A549 (cell line): ENCODE data around the gene ANXA8. TPM values are rescaled to one million over a fixed set of nuclear protein-coding genes. Genes with fewer than 3 reads are reported as not detected.
"Not testable (repeated sequence)": the region's sequence is repeated elsewhere in the genome, so short reads cannot be mapped to it uniquely, and the experiment has no call there.

Source experiments
- ATAC-seq, 2 experiments: fragments of 200-7000 bp in 1 of 2; fragments of >200 bp in 1 of 2; cut with Nextera tagmentation in 1 of 2; cut with Tn5 transposase in 1 of 2; 3 replicates each; pipeline versions ENCODE4 v1.8.0 to v1.9.1; 2018 to 2020; ENCODE audit warnings: mild to moderate bottlenecking in 1 of 2, moderate library complexity in 1 of 2
- CTCF ChIA-PET: fragments of 300-600 bp; sonication (Branson Sonifier 250); formaldehyde crosslinking; extraction: SDS; loops from one replicate; lab custom pipeline; 2021; ENCODE audit warnings: antibody characterized with exemption, inconsistent platforms; lab: Yijun Ruan, JAX
- POLR2A ChIA-PET: fragments of 350-600 bp; formaldehyde crosslinking; extraction: SDS; loops from one replicate; lab custom pipeline; 2021; ENCODE audit warnings: antibody characterized with exemption, inconsistent platforms; lab: Yijun Ruan, JAX
- DNase-seq, 2 experiments: peaks; one replicate each; pipeline versions ENCODE4 v3.0.0 to v3.0.0-alpha.2; 2011 to 2016; ENCODE audit warnings: low read depth in 1 of 2, low spot score in 1 of 2
- FAIRE-seq: peaks from 2 replicates; lab custom pipeline; 2011; peaks lifted over from hg19 to GRCh38; lab: Jason Lieb, UNC
- H3K27ac ChIP-seq, 2 experiments: fragments of >200 bp; sonication (Bioruptor Twin); formaldehyde crosslinking; 3 replicates each; pipeline ENCODE4 v1.5.1; 2016 to 2017
- H3K4me1 ChIP-seq: fragments of >200 bp; sonication (Bioruptor Twin); formaldehyde crosslinking; 3 replicates; pipeline ENCODE4 v1.6.1; 2016
- H3K4me2 ChIP-seq: fragments of >200 bp; sonication (Bioruptor Twin); formaldehyde crosslinking; 3 replicates; pipeline ENCODE4 v1.6.1; 2016
- H3K4me3 ChIP-seq: fragments of >200 bp; sonication (Bioruptor Twin); formaldehyde crosslinking; 3 replicates; pipeline ENCODE4 v1.5.1; 2016
- H3K9me3 ChIP-seq: fragments of >200 bp; sonication (Bioruptor Twin); formaldehyde crosslinking; 3 replicates; pipeline ENCODE4 v1.6.1; 2016
- CHD4 ChIP-seq: fragments of 200-600 bp; sonication (generic); IDR thresholded peaks from 2 replicates; pipeline ENCODE4 v1.6.1; 2016; ENCODE audit warnings: antibody characterized with exemption, mild to moderate bottlenecking, borderline replicate concordance
- CTCF ChIP-seq: fragments of >200 bp; sonication (Bioruptor Twin); formaldehyde crosslinking; IDR thresholded peaks from 3 replicates; pipeline ENCODE4 v1.5.1; 2016
- FOXS1 ChIP-seq: fragments of 250-450 bp; sonication (Bioruptor Pico); IDR thresholded peaks from 2 replicates; pipeline ENCODE4 v1.5.0; 2020; ENCODE audit warnings: mild to moderate bottlenecking, moderate library complexity
- GATA3 ChIP-seq: IDR thresholded peaks from 2 replicates; pipeline ENCODE4 v1.6.1; 2012; ENCODE audit warnings: borderline replicate concordance
- HES2 ChIP-seq: fragments of >200 bp; sonication (Bioruptor Twin); formaldehyde crosslinking; IDR thresholded peaks from 2 replicates; pipeline ENCODE4 v1.6.1; 2016
- HMGXB4 ChIP-seq: fragments of 250-450 bp; sonication (Bioruptor Pico); IDR thresholded peaks from 2 replicates; pipeline ENCODE4 v1.5.0; 2021; ENCODE audit warnings: mild to moderate bottlenecking, moderate library complexity, borderline replicate concordance
- JUN ChIP-seq, 2 experiments: fragments of >200 bp; sonication (Bioruptor Twin); formaldehyde crosslinking; IDR thresholded peaks; 2 replicates in 1 of 2; 3 replicates in 1 of 2; pipeline ENCODE4 v1.6.1; 2016 to 2017
- MAX ChIP-seq: IDR thresholded peaks from 2 replicates; pipeline ENCODE4 v1.6.1; 2012
- NPAS2 ChIP-seq: fragments of 250-450 bp; sonication (Bioruptor Pico); IDR thresholded peaks from 2 replicates; pipeline ENCODE4 v1.8.0; 2022; ENCODE audit warnings: mild to moderate bottlenecking, moderate library complexity, borderline replicate concordance
- POLR2AphosphoS2 ChIP-seq: conservative IDR thresholded peaks from 2 replicates; pipeline ENCODE4 v1.6.1; 2012; ENCODE audit warnings: low read length, improper control_type of control experiment, inconsistent platforms
- RAD21 ChIP-seq, 2 experiments: fragments of >200 bp in 1 of 2; sonication (Bioruptor Twin) in 1 of 2; formaldehyde crosslinking in 1 of 2; IDR thresholded peaks in 1 of 2; conservative IDR thresholded peaks in 1 of 2; 2 replicates in 1 of 2; 3 replicates in 1 of 2; pipeline ENCODE4 v1.6.1; 2012 to 2018; ENCODE audit warnings: inconsistent platforms in 1 of 2
- RCOR1 ChIP-seq: fragments of 150-350 bp; IDR thresholded peaks from 2 replicates; pipeline ENCODE4 v1.6.1; 2014; ENCODE audit warnings: antibody characterized with exemption, low read length, low read depth
- SMC3 ChIP-seq: fragments of >200 bp; sonication (Bioruptor Twin); formaldehyde crosslinking; IDR thresholded peaks from 3 replicates; pipeline ENCODE4 v1.6.1; 2018; ENCODE audit warnings: inconsistent platforms
- TP53 ChIP-seq: fragments of 250-450 bp; sonication (Bioruptor Pico); IDR thresholded peaks from 2 replicates; pipeline ENCODE4 v1.5.0; 2021; ENCODE audit warnings: mild to moderate bottlenecking, moderate library complexity
- USF2 ChIP-seq: fragments of 450-650 bp; IDR thresholded peaks from 2 replicates; pipeline ENCODE4 v1.6.1; 2014; ENCODE audit warnings: antibody characterized with exemption
- ZC3H11A ChIP-seq: fragments of 450-650 bp; IDR thresholded peaks from 2 replicates; pipeline ENCODE4 v1.6.1; 2014; ENCODE audit warnings: antibody characterized with exemption, mild to moderate bottlenecking
- whole genome bisulfite sequencing: methylation state at CpG from one replicate; pipeline ENCODE4 v1.1.6; 2017; ENCODE audit errors: missing lambda C conversion rate; 5-methylcytosine and 5-hydroxymethylcytosine counted together
- polyA plus RNA-seq, 4 experiments: library from polyadenylated mRNA; depleted of rRNA in 3 of 4; stranded (reverse); fragments of >200 nt; fragmentation: RNase III in 1 of 4; extraction: RNeasy Plus Mini Kit Qiagen cat#74134 plus additional on column Dnase treatment in 1 of 4; gene quantifications; 2 replicates in 3 of 4; 3 replicates in 1 of 4; pipeline ENCODE4 v1.2.3, GENCODE V29; 2011 to 2017

ANXA8 gene
- polyA plus RNA-seq, 2 of the 4 experiments (the other 2 are of a cell fraction): 8.1 to 38.8 TPM

- H3K9me3 ChIP-seq, FAIRE-seq, ATAC-seq, CTCF ChIA-PET, DNase-seq, POLR2A ChIA-PET, H3K4me2 ChIP-seq, H3K4me3 ChIP-seq: not testable (repeated sequence)
- Histone ChIP-seq H3K27ac (peak overlapping the region; percentile 54 to 72; a peak in 4 of 6 replicates), H3K4me1 (peaks cover 20% of the 10 kb centered on the region)
- 91% methylated on average over 14 of the region's 14 CpGs for WGBS
Measured at GRCh38 chr10:47465216-47465917, 18.5 kb downstream of the ANXA8 start.

GRCh38 chr10:47462577-47463358 is 21.1 kb downstream of the ANXA8 start:
- POLR2A ChIA-PET, DNase-seq, H3K4me3 ChIP-seq, FAIRE-seq, CTCF ChIA-PET, H3K9me3 ChIP-seq: not testable (repeated sequence)
- H3K27ac ChIP-seq: peak overlapping the region; percentile 73 to 81
- no CpG with 5 or more reads among the region's 9 CpGs for WGBS
- H3K4me1 ChIP-seq: peaks cover 33% of the 10 kb centered on the region
- 0 out of 3 replicates have a peak overlapping the region, but pooled peaks have one; percentile 21 for H3K4me2 ChIP-seq
- peak; percentile 86 to 91 for ATAC-seq

- POLR2A ChIA-PET, FAIRE-seq, H3K9me3 ChIP-seq: not testable (repeated sequence)
- 0% methylated on average over 2 of the region's 37 CpGs for WGBS
- DNase-seq (peak in 1 of 2 experiments; percentile 80), ATAC-seq (peak; percentile 57 to 74)
- Histone ChIP-seq H3K4me1 (peaks cover 35% of the 10 kb centered on the region), H3K4me3 (peak overlapping the region; percentile 17; the same call in 1 of the 3 replicates), H3K27ac (peak overlapping the region; percentile 73 to 87), H3K4me2 (peak overlapping the region; percentile 91)
- TF ChIP-seq CTCF (peak; percentile 53), MAX (peak; percentile 43; the same call in 1 of the 2 replicates), SMC3 (peak; percentile 60), RAD21 (conservative IDR thresholded peaks at IDR 0.05 in 1 of 2, IDR thresholded peaks at IDR 0.05 in 1 of 2) (peak; percentile 34 to 64; a peak in 4 of 5 replicates), JUN (IDR thresholded peaks at IDR 0.05) (peak in 1 of 2 experiments; percentile 26; a peak in 1 of 5 replicates)
- CTCF ChIA-PET: interaction anchor here (0.6 kb wide), 1 partner anchor 77 kb away, joined by 4 read pairs; no protein-coding TSS in a partner anchor
Measured at GRCh38 chr10:47461261-47461687, 22.6 kb downstream of the ANXA8 start.

GRCh38 chr10:47458466-47459154 is 25.3 kb downstream of the ANXA8 start:
- H3K27ac ChIP-seq: peak overlapping the region; percentile 49 to 63; a peak in 5 of 6 replicates
- DNase-seq (peak in 1 of 2 experiments; percentile 42), ATAC-seq (no peak), FAIRE-seq (no peak)
- ChIA-PET POLR2A (no interaction called here), CTCF (interaction anchor here (0.6 to 1.0 kb wide), 3 partner anchors 9 to 52 kb away, joined by 3 read pairs; no protein-coding TSS in a partner anchor)
- peaks cover 30% of the 10 kb centered on the region for H3K4me1 ChIP-seq
- no peaks in the 10 kb centered on the region for H3K9me3 ChIP-seq
- WGBS: 31% methylated on average over 3 of the region's 4 CpGs
- H3K4me3 ChIP-seq: no peak overlapping the region
- peak overlapping the region; percentile 37 for H3K4me2 ChIP-seq
- TF ChIP-seq USF2: no peak
- no peak for TF ChIP-seq HMGXB4 (CRISPR knock-in tag)
- TF ChIP-seq ZC3H11A: no peak
- TF ChIP-seq GATA3: no peak
- TF ChIP-seq CTCF: no peak
- TF ChIP-seq TP53 (CRISPR knock-in tag): no peak
- TF ChIP-seq FOXS1: no peak
- no peak for TF ChIP-seq RCOR1
- TF ChIP-seq HES2: no peak
- TF ChIP-seq JUN (IDR thresholded peaks at IDR 0.05): no peak
- TF ChIP-seq POLR2AphosphoS2: no peak
- TF ChIP-seq CHD4: no peak
- TF ChIP-seq NPAS2 (CRISPR knock-in tag): no peak
